ENCODE results near the gene GRIK1.

GRIK1 gene

DNA sequence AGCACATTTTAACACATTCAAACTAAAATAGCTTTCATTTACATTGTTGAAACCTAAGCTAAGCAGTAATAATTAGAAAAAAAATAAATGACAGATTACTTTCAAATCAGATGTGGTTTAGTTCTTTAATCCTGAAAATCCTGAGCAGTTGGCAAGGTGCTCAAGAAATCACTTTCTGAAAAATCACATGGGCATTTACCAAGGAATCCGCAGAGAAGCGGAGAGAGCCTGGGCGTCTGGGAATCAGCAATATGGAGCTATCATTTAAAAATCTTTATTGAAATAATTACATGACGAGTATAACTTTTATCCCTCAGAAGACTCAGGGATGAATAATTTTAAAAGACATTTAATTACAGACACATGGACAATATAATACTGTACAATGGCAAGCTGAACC, 30.2 kb downstream of the GRIK1 start:
- no peak for DNase-seq (ENCODE audit: low read depth, low spot score)

DNA sequence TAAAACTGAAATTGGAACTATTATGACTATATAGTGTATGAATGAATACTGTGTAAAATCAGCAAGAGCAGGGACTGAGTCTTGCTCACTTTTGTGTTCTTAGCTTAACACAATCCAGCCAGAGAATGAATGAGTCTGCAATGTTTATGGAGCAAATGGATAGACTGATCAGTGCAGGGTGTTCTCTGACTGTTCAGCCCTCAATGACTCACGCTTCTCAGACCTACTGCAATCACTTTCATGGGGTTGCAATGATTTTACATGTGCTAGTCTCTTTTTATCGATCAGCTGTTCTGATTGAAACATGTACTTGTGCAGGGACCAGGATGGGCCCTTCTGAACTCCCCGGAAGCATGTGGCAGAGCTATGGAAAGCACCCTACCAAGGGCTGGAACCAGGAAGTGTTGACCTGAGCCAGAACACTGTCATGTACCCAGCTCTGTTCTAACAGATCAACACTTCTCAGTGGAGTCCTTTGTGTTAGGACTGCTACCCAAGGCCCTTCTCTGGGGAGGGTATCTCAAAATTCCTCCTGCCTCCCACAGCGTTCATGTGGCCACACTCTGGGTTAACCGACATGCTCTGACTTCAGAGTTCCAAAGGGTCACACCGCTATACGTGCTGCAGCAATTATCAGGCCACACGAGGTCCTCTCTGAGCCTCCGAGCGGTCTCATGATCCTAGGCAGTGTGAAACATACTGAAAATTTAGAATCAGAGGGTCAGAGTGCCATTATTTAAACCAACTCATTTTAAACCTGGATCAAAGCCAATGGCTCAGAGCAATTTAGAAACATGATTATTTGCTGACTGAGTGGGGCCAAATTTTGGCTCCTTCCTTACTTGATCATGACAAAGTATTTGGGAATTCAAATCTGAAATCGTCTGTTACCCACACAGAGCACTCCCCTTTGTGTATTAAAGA, 35.2 kb downstream of the GRIK1 start:
- peak; percentile 2 for DNase-seq (ENCODE audit: low read depth, low spot score)

DNA sequence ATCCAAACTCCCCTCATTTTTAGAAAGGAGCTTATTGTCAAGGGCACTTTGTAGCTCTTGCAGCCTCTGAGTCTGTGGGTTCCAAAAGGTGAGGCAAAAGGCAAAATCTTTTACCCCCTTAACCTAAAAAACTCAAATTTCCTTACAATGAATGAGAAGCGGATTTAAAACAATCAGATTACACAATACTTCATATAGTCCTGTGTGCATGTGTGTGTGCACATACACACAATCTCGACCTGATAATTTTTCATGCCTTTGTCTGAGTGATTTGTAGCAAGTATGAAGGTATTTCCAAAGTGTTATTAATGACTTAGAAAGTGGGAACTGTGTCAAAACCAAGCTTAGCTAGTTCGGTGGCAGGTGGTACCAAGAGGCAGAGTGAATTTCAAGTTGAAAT, 42.9 kb downstream of the GRIK1 start:
- DNase-seq (ENCODE audit: low read depth, low spot score): no peak

DNA sequence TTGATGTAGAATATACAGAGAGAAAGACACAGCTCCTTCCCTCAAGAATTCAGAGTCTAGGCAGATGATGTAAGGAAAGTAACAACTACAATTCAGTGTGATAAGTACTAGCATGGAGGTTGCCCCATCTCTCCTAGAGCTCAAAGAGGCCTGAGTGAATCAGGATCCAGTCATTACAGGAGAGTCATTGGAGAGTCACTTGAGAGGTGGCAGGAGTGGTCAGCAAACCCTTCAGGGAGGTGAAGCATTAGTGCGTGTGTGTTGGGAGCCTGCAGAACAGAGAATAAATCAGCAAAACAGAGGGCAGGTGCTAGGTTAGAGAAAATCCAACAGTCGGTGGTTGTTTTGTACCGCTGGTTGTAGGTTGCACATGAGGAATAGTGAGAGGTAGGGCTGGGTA, 46.1 kb downstream of the GRIK1 start:
- no peak for DNase-seq (ENCODE audit: low read depth, low spot score)

DNA sequence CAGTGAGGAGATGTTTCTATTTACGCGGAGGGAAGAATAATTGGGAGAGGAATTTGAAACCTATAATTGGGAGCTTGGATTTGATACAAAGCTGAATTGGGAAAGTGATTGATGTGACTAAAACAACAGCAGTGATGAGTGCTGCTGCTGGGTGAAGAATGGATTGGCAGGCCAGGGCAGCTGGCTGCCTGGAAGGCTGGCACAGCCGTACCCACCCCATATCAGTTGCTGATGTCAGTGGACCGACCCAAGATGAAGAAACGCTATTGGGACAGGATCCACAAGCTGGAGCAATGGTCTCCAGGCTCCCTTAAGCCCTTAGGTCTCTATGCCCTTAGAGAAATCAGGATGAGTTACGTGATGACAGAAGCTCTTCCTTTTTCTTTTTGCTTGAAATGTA, 47.4 kb downstream of the GRIK1 start:
- DNase-seq (ENCODE audit: low read depth, low spot score): no peak

DNA sequence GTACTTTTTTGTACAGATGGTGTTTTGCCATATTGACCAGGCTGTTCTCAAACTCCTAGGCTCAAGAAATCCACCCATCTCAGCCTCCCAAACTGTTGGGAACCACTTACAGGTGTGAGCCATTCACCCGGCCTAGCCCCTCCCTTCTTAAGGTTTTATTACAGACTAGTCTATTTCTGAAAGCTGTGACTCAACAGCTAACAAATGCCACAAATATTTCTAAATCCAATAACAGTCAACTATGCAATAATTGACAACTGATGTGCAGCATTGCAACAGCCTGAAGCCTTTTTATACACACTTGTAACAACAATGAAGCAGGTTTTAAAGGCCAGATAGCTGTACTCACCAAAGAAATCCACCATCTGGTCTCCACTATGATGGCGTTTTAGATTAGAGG, 51.4 kb downstream of the GRIK1 start:
- DNase-seq (ENCODE audit: low read depth, low spot score): no peak

DNA sequence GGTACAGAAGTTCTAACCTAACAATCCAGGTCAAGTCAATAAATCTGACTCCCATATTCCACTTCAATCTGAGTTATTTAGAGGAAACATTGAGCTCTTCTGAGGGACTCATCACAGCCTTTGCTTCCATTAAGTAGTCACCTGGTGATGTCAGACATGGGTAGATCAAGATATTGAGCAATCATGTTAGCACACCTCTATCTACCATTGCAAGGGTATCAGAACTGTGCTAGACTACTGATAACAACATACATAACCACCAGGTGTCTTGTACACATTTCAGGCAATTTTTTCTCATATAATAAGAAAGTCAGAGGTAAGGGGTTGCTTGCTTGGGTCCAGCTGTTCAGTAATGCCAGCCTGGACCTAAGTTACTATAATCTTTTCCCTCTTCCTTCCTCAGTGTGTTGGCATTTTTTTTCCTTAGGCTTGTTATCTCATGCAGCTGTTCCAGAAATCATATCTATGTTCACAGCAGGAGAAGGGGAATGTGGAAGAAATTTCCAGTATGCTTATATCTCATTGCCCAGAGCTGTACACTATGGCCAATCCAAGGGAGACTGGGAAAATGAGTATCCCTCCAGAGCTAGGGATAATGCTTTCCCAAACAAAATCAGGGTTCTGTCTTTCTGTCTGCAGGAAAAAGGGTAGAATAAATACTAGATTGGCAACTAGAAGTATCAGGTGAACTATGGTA, 52.3 kb downstream of the GRIK1 start:
- no peak for DNase-seq (ENCODE audit: low read depth, low spot score)

DNA sequence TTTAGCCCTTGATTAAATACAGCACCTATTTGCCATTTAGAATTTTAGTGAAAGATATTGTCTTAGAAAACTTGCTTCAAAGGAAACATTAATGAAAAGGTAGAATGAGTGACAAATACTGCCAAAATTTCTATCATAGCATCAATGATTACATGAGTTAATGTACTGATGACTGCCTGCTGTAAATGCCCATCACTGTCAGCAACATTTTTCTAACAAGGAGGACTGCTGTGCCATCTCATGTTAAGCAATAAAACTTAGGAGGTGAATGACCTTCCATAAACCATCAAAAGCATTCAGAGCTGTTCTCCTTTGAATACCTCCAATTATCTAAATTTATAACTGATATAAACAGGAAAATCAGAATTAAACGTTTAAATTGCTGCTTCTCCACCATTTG, 54.3 kb downstream of the GRIK1 start:
- DNase-seq (ENCODE audit: low read depth, low spot score): no peak

DNA sequence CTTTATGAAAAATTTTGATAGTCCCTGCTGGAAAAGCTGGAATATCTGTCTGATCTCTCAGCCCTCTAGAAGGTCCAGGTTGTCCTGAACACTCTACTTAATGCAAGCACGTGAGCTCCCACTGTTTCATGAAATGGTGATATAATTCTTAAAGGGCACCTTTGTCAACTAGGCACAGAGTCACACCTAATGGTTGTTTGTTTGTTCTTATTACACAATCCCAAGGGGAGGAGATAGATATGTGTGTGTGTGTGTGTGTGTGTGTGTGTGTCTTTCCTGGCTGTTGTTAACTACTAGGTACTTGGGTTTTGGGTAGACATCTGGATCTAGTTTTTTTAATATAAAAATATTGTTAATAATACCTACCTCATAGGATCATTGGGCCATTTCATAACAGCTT, 63.9 kb downstream of the GRIK1 start:
- DNase-seq (ENCODE audit: low read depth, low spot score): no peak

DNA sequence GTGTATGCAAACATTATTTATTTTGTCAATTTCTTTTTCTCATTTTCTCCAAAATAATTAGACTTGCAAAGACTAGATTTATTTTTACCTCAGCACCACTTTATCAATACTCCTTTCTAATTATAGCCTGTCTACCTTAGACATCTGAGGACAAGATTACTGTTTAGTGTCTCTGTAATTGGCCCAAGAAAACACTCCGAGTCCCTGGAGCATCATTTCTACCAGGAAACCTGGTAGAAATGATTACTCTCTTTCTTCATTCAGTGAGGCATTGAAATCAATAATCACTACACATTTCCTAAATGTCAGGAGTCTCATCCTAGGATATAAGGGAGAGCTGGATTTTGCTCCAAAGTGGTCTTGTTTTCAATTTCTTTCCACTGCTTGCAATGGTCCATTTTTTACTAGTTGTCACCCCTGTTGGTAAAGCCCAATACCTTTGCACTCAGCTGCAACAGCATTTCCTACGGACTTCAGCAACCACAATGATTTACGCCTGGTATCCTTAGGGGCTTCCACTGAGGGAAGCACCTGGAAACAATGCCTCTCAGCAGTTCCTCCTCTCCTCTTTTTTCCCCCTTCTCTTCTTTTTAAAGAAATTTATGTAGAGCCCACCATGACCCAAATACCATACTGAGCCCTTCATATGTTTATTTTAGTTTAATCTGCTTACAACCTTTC, 64.6 kb downstream of the GRIK1 start:
- DNase-seq (ENCODE audit: low read depth, low spot score): no peak

DNA sequence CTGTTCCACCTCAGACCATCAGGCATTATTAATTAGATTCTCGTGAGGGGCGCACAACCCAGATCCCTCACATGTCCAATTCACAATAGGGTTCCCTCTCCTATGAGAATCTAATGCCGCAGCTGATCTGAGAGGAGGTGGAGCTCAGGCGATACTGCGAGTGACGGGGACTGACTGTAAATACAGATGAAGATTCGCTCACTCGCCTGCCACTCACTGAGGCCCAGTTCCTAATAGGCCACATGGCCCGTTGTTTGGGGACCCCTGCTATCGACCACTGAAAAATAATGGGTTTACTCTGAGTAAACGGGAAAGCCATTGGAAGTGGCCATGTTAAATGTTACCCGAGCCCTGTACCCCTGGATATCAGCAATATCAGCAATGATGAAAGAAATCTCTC, 65.9 kb downstream of the GRIK1 start:
- DNase-seq (ENCODE audit: low read depth, low spot score): no peak

DNA sequence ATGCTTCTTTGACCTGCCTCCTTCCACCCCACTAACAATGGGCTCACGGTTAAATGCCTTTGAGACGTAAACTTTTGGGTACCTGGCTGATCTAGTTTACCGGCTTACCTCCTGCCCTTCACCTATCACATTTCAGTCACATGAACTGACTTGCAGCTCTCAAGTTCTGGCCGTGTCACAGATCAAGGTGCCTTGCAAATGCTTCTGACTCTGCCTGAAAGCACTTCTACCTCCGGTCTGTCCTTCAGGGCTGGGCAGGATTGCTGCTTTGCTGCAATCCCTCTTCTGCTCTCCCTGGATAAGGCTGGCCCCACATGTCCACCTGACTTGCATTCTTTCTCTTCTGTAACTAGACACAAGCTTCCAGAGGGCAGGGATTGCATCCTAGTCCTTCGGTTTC, 69.0 kb downstream of the GRIK1 start:
- no peak for DNase-seq (ENCODE audit: low read depth, low spot score)

DNA sequence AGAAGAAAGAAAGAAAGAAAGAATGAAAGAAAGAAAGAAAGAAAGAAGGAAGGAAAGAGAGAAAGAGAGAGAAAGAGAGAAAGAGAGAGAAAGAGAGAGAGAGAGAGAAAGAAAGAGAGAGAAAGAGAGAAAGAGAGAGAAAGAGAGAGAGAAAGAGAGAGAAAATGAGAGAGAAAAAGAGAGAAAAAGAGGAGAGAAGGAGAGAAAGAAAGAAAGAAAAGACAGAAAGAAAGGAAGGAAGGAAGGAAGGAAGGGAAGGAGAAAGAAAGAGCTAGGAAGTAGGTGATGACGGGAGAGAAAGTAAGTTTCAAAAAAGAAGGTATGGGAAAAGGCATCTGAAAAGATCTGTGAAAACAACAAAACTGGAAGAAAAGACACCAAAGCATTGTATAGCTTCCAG, 72.0 kb downstream of the GRIK1 start:
- no peak for DNase-seq (ENCODE audit: low read depth, low spot score)

DNA sequence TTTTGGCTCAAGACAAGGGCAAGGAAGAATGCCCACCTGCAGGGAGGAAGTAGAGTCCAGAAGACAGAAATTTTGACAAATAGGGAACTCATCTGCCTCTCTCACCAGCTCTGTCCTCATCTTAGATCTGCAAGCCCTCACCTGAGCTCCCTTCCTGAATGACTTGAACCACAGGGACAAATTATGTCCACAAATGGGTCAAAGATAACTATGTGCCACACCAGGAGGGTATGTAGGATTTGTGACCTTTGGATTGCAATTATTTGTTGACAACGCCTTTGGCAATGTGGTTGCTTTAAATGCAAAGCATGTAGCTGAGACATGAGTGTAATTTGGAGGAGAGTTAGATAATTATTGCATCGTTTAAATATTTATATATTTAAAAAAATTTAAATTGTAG, 79.5 kb downstream of the GRIK1 start:
- DNase-seq (ENCODE audit: low read depth, low spot score): no peak

DNA sequence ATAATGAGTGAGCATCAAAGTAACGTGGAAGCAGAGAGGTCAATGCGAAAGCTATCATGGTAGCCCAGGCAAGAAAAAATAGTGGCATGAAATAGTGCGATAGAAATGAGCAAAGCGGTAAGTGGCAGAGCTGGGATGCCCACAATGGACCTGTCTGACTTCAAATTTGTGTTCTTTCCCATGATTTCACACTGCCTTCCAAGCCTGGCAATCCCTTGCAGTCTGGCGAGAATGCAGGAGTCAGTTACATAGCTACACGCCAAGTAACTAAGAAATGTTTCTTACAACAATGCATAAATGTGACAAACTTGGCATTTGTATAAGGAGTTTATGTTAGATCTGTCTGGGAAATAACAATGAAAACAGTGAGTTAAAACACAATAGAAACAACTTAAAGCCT, 82.6 kb downstream of the GRIK1 start:
- DNase-seq (ENCODE audit: low read depth, low spot score): no peak

DNA sequence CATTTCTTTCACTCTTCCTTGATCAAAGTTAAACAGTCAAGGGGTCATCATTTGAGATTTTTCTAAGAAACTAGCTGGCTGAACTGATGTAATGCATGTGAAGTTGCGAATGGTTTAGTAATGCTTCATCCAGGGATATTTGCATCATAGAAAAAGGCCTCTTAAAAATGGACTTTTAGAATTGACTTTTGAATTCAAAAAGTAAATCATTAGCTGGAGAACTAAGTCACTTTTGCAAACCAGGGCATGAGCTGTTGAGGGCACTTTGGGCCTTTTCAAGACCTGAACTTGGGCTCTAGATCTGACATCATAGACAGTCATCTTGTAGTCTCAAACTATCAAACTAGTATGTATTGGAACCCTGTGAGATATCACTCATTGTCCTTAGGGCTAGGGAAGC, 85.0 kb downstream of the GRIK1 start:
- no peak for DNase-seq (ENCODE audit: low read depth, low spot score)

DNA sequence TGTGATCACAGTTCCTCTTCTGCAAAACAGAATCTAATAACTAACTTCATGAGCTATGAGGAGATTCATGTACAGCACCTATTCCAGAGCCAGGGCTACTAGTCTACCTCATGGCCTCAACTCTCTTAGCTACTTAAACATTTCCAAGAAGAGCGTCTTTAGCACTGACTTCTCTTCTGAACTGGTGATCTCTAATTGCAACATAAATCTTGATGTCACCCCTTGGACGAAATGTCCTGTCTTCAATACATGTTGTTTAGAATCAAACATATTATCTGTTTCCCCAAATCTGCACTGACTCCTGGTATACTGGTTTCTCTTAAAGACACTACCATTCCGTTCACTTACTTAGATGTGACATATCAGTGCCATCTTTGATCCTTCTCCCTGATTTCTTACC, 88.2 kb downstream of the GRIK1 start:
- no peak for DNase-seq (ENCODE audit: low read depth, low spot score)

DNA sequence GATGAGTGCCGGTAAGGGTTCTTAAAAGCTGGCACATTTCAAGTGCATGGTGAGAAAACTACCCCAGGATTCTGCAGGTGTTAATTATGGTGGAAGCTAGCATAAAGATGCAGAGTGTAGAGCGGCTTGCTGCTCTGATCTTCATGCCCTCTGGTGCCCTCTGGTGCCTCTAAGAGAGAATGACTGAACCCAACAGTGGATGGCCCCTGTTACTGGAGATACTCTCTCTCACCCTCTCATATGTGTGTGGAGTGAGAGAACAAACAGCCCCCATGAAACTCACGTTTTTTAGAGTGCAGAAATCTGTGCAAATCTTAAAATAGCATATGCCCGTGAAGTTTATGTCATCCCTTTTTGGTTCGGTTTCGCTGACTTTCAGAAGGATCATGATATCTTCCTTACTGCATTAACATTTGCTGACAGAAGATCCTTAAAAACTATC, 90.0 kb downstream of the GRIK1 start:
- DNase-seq (ENCODE audit: low read depth, low spot score): peak; percentile 15

DNA sequence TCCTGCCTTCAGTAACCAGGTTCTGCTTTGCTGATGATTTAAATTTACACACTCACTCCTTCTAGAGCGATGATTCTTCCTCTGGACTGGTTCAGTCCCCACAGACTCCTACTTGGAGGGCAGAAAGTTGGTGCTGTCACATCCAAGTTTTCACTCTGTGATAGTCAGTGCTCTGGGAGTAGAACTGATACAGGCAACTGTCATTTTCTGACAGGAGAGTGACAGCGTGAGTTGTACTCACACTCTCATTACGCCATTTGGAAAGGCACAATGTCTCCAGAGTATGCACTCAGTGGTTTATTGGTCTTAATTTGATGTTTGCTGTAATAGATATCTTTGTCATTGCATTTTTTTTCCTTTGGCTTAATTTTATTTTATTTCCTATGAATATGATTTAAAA, 96.0 kb downstream of the GRIK1 start:
- DNase-seq (ENCODE audit: low read depth, low spot score): no peak

DNA sequence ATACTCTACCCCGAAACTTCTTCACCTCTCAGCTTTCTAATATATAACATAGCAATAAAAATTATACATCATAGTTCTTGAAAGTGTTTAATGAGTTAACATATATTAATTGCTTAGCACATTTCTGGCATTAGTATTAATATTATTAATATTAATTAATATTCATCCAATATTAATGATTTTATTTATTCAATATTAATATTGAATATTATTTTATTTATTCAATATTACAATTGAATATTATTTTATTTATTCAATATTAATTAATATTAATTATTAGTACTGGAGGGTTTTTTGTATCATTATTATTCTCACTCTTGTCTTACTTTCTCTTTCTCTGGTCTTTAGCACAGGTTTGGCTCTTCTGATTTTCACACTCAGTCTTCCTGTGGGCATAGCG, 105.2 kb downstream of the GRIK1 start:
- no peak for DNase-seq (ENCODE audit: low read depth, low spot score)

DNA sequence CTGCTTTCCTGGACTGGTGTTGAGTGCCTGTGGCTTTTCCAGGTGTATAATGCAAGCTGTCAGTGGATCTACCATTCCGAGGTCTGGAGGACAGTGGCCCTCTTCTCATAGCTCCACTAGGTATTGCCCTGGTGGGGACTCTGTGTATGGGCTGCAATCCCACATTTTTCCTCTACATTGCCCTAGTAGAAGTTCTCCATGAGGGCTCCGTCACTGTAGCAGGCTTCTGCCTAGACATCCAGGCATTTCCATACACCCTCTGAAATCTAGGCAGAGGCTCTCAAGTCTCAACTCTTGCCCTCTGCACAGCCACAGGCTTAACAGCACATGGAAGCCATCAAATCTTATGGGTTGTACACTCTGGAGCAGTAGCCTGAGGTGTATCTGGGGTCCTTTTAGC, 107.6 kb downstream of the GRIK1 start:
- DNase-seq (ENCODE audit: low read depth, low spot score): no peak

DNA sequence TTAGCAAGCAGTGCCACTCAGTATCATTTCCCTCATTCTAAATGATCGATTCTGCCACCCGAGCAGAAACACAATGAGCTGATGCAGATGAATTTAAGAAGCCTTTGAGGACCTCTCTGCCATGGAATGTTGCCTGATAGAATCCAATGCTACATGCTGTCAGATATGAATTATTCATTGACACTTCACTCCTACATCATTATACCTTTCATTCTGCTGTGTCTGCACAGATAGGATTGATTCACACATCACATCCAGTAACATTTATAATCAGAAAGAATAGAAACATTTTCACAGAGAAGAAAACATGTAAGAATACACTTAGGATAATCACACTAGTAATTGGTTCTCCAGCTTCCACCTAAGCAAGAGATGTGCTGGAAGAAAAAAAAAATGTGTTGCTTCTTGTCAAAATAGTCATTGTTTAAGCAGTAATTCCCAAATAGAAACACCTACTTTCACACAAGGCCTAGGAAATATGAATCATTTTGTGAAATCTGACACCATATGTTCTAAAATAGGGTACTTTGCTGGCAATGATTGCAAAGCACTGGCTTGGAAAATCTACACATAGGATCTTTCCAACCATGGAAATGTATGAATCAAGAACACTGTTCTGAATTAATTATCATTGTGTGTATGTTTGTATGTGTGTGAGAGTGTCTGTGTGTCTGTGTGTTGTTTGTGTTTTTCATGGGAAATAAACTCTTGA, 110.1 kb downstream of the GRIK1 start:
- DNase-seq (ENCODE audit: low read depth, low spot score): no peak
